ENCODE results near the gene TMCO4. TPM values are rescaled to one million over a fixed set of nuclear protein-coding genes. Genes with fewer than 3 reads are reported as not detected.

TMCO4 gene
- total RNA-seq, 1 experiment from 2014 or later: 4.3 TPM

- no peaks in the 10 kb centered on the region for H3K4me1 ChIP-seq (ENCODE audit: insufficient read depth, low read length, poor library complexity, severe bottlenecking)
- BruUV-seq (replicated peaks): no TSS peak
- ChIA-PET POLR2A (ENCODE audit: low non-redundant PET) (no interaction called here), CTCF (no interaction called here)
- TF ChIP-seq CTCF (conservative IDR thresholded peaks at IDR 0.05; ENCODE audit: low read depth, low read length): no peak
- TF ChIP-seq EZH2 (IDR thresholded peaks at IDR 0.05; ENCODE audit: borderline replicate concordance, low read depth, low read length, poor library complexity, severe bottlenecking): no peak
- no peak overlapping the region for H3K4me3 ChIP-seq (ENCODE audit: low read depth, low read length, poor library complexity, severe bottlenecking)
- no peaks in the 10 kb centered on the region for H3K27me3 ChIP-seq (replicated peaks; ENCODE audit: insufficient read depth, low read depth, low read length, poor library complexity)
- no peaks in the 10 kb centered on the region for H3K36me3 ChIP-seq (ENCODE audit: insufficient read depth, low read length, poor library complexity, severe bottlenecking)
- no peak overlapping the region for H3K27ac ChIP-seq (ENCODE audit: low read depth, low read length, poor library complexity, severe bottlenecking)
- intact Hi-C loops (cut with micrococcal nuclease; ENCODE audit: unreplicated experiment): loop anchor here (5.0 kb wide), 1 partner anchor 96 kb away; no protein-coding TSS in a partner anchor
- no peaks in the 10 kb centered on the region for H3K9me3 ChIP-seq (ENCODE audit: low read depth, low read length, poor library complexity, severe bottlenecking)
- DNase-seq (ENCODE audit: low spot score): no peak
Measured at GRCh38 chr1:19812875-19813642, 13.3 kb upstream of the TMCO4 start.

GRCh38 chr1:19811206-19811851 lies 11.6 kb upstream of the TMCO4 start:
- CTCF ChIA-PET: interaction anchor here (1.2 kb wide), 1 partner anchor 96 kb away, joined by 6 read pairs; no protein-coding TSS in a partner anchor
- peak; percentile 70 for DNase-seq (ENCODE audit: low spot score)
- peak; percentile 79 for TF ChIP-seq CTCF (conservative IDR thresholded peaks at IDR 0.05; ENCODE audit: low read depth, low read length)
- no peak for TF ChIP-seq EZH2 (IDR thresholded peaks at IDR 0.05; ENCODE audit: borderline replicate concordance, low read depth, low read length, poor library complexity, severe bottlenecking)
- Histone ChIP-seq H3K36me3 (ENCODE audit: insufficient read depth, low read length, poor library complexity, severe bottlenecking) (no peaks in the 10 kb centered on the region), H3K27ac (ENCODE audit: low read depth, low read length, poor library complexity, severe bottlenecking) (no peak overlapping the region), H3K4me3 (ENCODE audit: low read depth, low read length, poor library complexity, severe bottlenecking) (no peak overlapping the region), H3K9me3 (ENCODE audit: low read depth, low read length, poor library complexity, severe bottlenecking) (no peaks in the 10 kb centered on the region), H3K4me1 (ENCODE audit: insufficient read depth, low read length, poor library complexity, severe bottlenecking) (no peaks in the 10 kb centered on the region), H3K27me3 (replicated peaks; ENCODE audit: insufficient read depth, low read depth, low read length, poor library complexity) (no peaks in the 10 kb centered on the region)
- intact Hi-C loops (cut with micrococcal nuclease; ENCODE audit: unreplicated experiment): loop anchor here (1.0 to 5.0 kb wide), 3 partner anchors 19 to 94 kb away; no protein-coding TSS in a partner anchor
- POLR2A ChIA-PET (ENCODE audit: low non-redundant PET): no interaction called here
- no TSS peak for BruUV-seq (replicated peaks)

- Histone ChIP-seq H3K4me3 (ENCODE audit: low read depth, low read length, poor library complexity, severe bottlenecking) (no peak overlapping the region), H3K27me3 (replicated peaks; ENCODE audit: insufficient read depth, low read depth, low read length, poor library complexity) (no peaks in the 10 kb centered on the region), H3K4me1 (ENCODE audit: insufficient read depth, low read length, poor library complexity, severe bottlenecking) (no peaks in the 10 kb centered on the region), H3K9me3 (ENCODE audit: low read depth, low read length, poor library complexity, severe bottlenecking) (no peaks in the 10 kb centered on the region), H3K36me3 (ENCODE audit: insufficient read depth, low read length, poor library complexity, severe bottlenecking) (no peaks in the 10 kb centered on the region), H3K27ac (ENCODE audit: low read depth, low read length, poor library complexity, severe bottlenecking) (no peak overlapping the region)
- CTCF ChIA-PET: no interaction called here
- intact Hi-C loops (cut with micrococcal nuclease; ENCODE audit: unreplicated experiment): no loop called here
- POLR2A ChIA-PET (ENCODE audit: low non-redundant PET): no interaction called here
- BruUV-seq (replicated peaks): no TSS peak
- no peak for DNase-seq (ENCODE audit: low spot score)
- TF ChIP-seq CTCF (conservative IDR thresholded peaks at IDR 0.05; ENCODE audit: low read depth, low read length) (no peak), EZH2 (IDR thresholded peaks at IDR 0.05; ENCODE audit: borderline replicate concordance, low read depth, low read length, poor library complexity, severe bottlenecking) (no peak)
Measured at GRCh38 chr1:19809044-19809750, 9.5 kb upstream of the TMCO4 start.

All from A673 (cell line).